ENCODE results near the gene EEFSEC.

EEFSEC gene

GRCh38 chr3:128452678-128453275 is 299.5 kb downstream of the EEFSEC start:
- H3K9ac ChIP-seq (ENCODE audit: low read length): no peak overlapping the region
- H3K9me3 ChIP-seq (ENCODE audit: insufficient read depth, low read length): no peaks in the 10 kb centered on the region
- H3K79me2 ChIP-seq (ENCODE audit: low read length): no peaks in the 10 kb centered on the region
- no peak overlapping the region for H3K27ac ChIP-seq (ENCODE audit: low read length)
- TF ChIP-seq EZH2phosphoT487 (IDR thresholded peaks at IDR 0.05; ENCODE audit: low read depth) (no peak), CTCF (IDR thresholded peaks at IDR 0.05; ENCODE audit: low read depth, low read length) (no peak)
- peaks cover 22% of the 10 kb centered on the region for H3K27me3 ChIP-seq (ENCODE audit: low read depth, low read length)
- no peak overlapping the region for H3K4me2 ChIP-seq (ENCODE audit: low read length)
- no peak overlapping the region for H3K4me3 ChIP-seq (ENCODE audit: low read length)
- peaks cover 5% of the 10 kb centered on the region for H3K4me1 ChIP-seq (ENCODE audit: low read length)
- no peaks in the 10 kb centered on the region for H4K20me1 ChIP-seq (ENCODE audit: insufficient read depth, low read length)
- H3K36me3 ChIP-seq (replicated peaks; ENCODE audit: low read depth, low read length): no peaks in the 10 kb centered on the region
- no peak overlapping the region for H2AFZ ChIP-seq (ENCODE audit: low read depth, low read length)

- no peaks in the 10 kb centered on the region for H3K36me3 ChIP-seq (replicated peaks; ENCODE audit: low read depth, low read length)
- H3K79me2 ChIP-seq (ENCODE audit: low read length): no peaks in the 10 kb centered on the region
- no peak overlapping the region for H3K4me2 ChIP-seq (ENCODE audit: low read length)
- H2AFZ ChIP-seq (ENCODE audit: low read depth, low read length): no peak overlapping the region
- H3K27ac ChIP-seq (ENCODE audit: low read length): no peak overlapping the region
- no peak overlapping the region for H3K9ac ChIP-seq (ENCODE audit: low read length)
- no peak for TF ChIP-seq CTCF (IDR thresholded peaks at IDR 0.05; ENCODE audit: low read depth, low read length)
- TF ChIP-seq EZH2phosphoT487 (IDR thresholded peaks at IDR 0.05; ENCODE audit: low read depth): no peak
- H4K20me1 ChIP-seq (ENCODE audit: insufficient read depth, low read length): no peaks in the 10 kb centered on the region
- H3K9me3 ChIP-seq (ENCODE audit: insufficient read depth, low read length): no peaks in the 10 kb centered on the region
- 0 out of 2 replicates have a peak, but pooled peaks cover 3% of the 10 kb centered on the region for H3K4me1 ChIP-seq (ENCODE audit: low read length)
- peaks cover 22% of the 10 kb centered on the region for H3K27me3 ChIP-seq (ENCODE audit: low read depth, low read length)
- no peak overlapping the region for H3K4me3 ChIP-seq (ENCODE audit: low read length)
These were observed 300.4 kb downstream of the EEFSEC start for GRCh38 chr3:128453501-128454309.

- no peaks in the 10 kb centered on the region for H4K20me1 ChIP-seq (ENCODE audit: insufficient read depth, low read length)
- H3K27me3 ChIP-seq (ENCODE audit: low read depth, low read length): peaks cover 22% of the 10 kb centered on the region
- H3K9ac ChIP-seq (ENCODE audit: low read length): no peak overlapping the region
- H3K9me3 ChIP-seq (ENCODE audit: insufficient read depth, low read length): no peaks in the 10 kb centered on the region
- H3K4me3 ChIP-seq (ENCODE audit: low read length): no peak overlapping the region
- no peaks in the 10 kb centered on the region for H3K36me3 ChIP-seq (replicated peaks; ENCODE audit: low read depth, low read length)
- H2AFZ ChIP-seq (ENCODE audit: low read depth, low read length): no peak overlapping the region
- no peak overlapping the region for H3K27ac ChIP-seq (ENCODE audit: low read length)
- no peak for TF ChIP-seq EZH2phosphoT487 (IDR thresholded peaks at IDR 0.05; ENCODE audit: low read depth)
- no peak for TF ChIP-seq CTCF (IDR thresholded peaks at IDR 0.05; ENCODE audit: low read depth, low read length)
- H3K4me2 ChIP-seq (ENCODE audit: low read length): no peak overlapping the region
- H3K4me1 ChIP-seq (ENCODE audit: low read length): 0 out of 2 replicates have a peak, but pooled peaks cover 3% of the 10 kb centered on the region
- H3K79me2 ChIP-seq (ENCODE audit: low read length): no peaks in the 10 kb centered on the region
These were observed 301.0 kb downstream of the EEFSEC start for GRCh38 chr3:128454310-128454618.

GRCh38 chr3:128455116-128455515 is 301.8 kb downstream of the EEFSEC start:
- no peak overlapping the region for H2AFZ ChIP-seq (ENCODE audit: low read depth, low read length)
- H3K79me2 ChIP-seq (ENCODE audit: low read length): no peaks in the 10 kb centered on the region
- H3K4me2 ChIP-seq (ENCODE audit: low read length): no peak overlapping the region
- H3K36me3 ChIP-seq (replicated peaks; ENCODE audit: low read depth, low read length): no peaks in the 10 kb centered on the region
- TF ChIP-seq CTCF (IDR thresholded peaks at IDR 0.05; ENCODE audit: low read depth, low read length) (no peak), EZH2phosphoT487 (IDR thresholded peaks at IDR 0.05; ENCODE audit: low read depth) (no peak)
- H3K4me1 ChIP-seq (ENCODE audit: low read length): 0 out of 2 replicates have a peak, but pooled peaks cover 3% of the 10 kb centered on the region
- H3K9me3 ChIP-seq (ENCODE audit: insufficient read depth, low read length): no peaks in the 10 kb centered on the region
- H3K27me3 ChIP-seq (ENCODE audit: low read depth, low read length): peaks cover 22% of the 10 kb centered on the region
- no peak overlapping the region for H3K4me3 ChIP-seq (ENCODE audit: low read length)
- no peak overlapping the region for H3K9ac ChIP-seq (ENCODE audit: low read length)
- H4K20me1 ChIP-seq (ENCODE audit: insufficient read depth, low read length): no peaks in the 10 kb centered on the region
- no peak overlapping the region for H3K27ac ChIP-seq (ENCODE audit: low read length)

Data from OCI-LY3 (cell line).